Endothelial cell of umbilical vein (primary cell): ENCODE results near the gene MMAA. TPM values are rescaled to one million over a fixed set of nuclear protein-coding genes. Genes with fewer than 3 reads are reported as not detected.
"Not testable (repeated sequence)": the region's sequence is repeated elsewhere in the genome, so short reads cannot be mapped to it uniquely, and the experiment has no call there.

ENCODE experiments used
- BruUV-seq: library from RNA; stranded (reverse); fragments of 400-500 nt; replicated peaks from 2 replicates; lab custom pipeline; 2021; lab: Mats Ljungman, UMichigan
- CTCF ChIA-PET: fragments of 300-600, 350-600 bp; sonication (Branson Sonifier 250); formaldehyde crosslinking; loops from one replicate; lab custom pipeline; 2021; ENCODE audit warnings: antibody characterized with exemption, inconsistent platforms; lab: Charles Lee
- POLR2A ChIA-PET: fragments of 300-600, 350-600 bp; sonication (Branson Sonifier 250); formaldehyde crosslinking; loops from one replicate; lab custom pipeline; 2021; ENCODE audit warnings: antibody characterized with exemption, inconsistent platforms; lab: Charles Lee
- DNase-seq: peaks from one replicate; pipeline ENCODE4 v3.0.0-alpha.2; 2011; ENCODE audit warnings: low read depth, low spot score
- FAIRE-seq: peaks from 2 replicates; lab custom pipeline; 2011; peaks lifted over from hg19 to GRCh38; lab: Jason Lieb, UNC
- H2AFZ ChIP-seq: 2 replicates; pipeline ENCODE4 v1.6.0; 2012; ENCODE audit warnings: low read depth, low read length, control low read depth, inconsistent platforms
- H3K27ac ChIP-seq: 2 replicates; pipeline ENCODE4 v1.5.1; 2011; ENCODE audit warnings: low read depth, mild to moderate bottlenecking, control low read depth, low read length, moderate library complexity; ENCODE audit not compliant: insufficient read depth
- H3K27me3 ChIP-seq, 2 experiments: 2 replicates each; pipeline versions ENCODE4 v1.6.0 to v1.6.1; 2011; ENCODE audit warnings: low read length in 2 of 2, mixed read lengths in 1 of 2; ENCODE audit not compliant: control insufficient read depth in 2 of 2, insufficient read depth in 2 of 2
- H3K36me3 ChIP-seq, 2 experiments: 2 replicates in 1 of 2; 3 replicates in 1 of 2; pipeline ENCODE4 v1.5.1; 2011; ENCODE audit warnings: low read length in 2 of 2, mild to moderate bottlenecking in 1 of 2, moderate library complexity in 1 of 2; ENCODE audit not compliant: control insufficient read depth in 2 of 2, insufficient read depth in 2 of 2; ENCODE audit errors: extremely low read depth in 1 of 2
- H3K4me1 ChIP-seq: 3 replicates; pipeline ENCODE4 v1.5.1; 2011; ENCODE audit warnings: mild to moderate bottlenecking, low read length; ENCODE audit not compliant: control insufficient read depth, insufficient read depth; ENCODE audit errors: extremely low read depth
- H3K4me2 ChIP-seq: 2 replicates; pipeline ENCODE4 v1.6.1; 2011; ENCODE audit warnings: low read length, control low read depth, mixed read lengths; ENCODE audit not compliant: insufficient read depth
- H3K4me3 ChIP-seq, 3 experiments: fragments of 200-600 bp in 1 of 3; sonication (generic), shearing (Covaris generic) in 1 of 3; replicated peaks in 1 of 3; 2 replicates each; pipeline ENCODE4 v1.5.1; 2011 to 2016; ENCODE audit warnings: control low read depth in 3 of 3, low read length in 3 of 3, mild to moderate bottlenecking in 2 of 3, inconsistent platforms in 1 of 3, low read depth in 1 of 3, moderate library complexity in 1 of 3; ENCODE audit not compliant: insufficient read depth in 1 of 3
- H3K79me2 ChIP-seq: 2 replicates; pipeline ENCODE4 v1.6.0; 2012; ENCODE audit warnings: low read length, inconsistent platforms; ENCODE audit not compliant: control insufficient read depth, insufficient read depth
- H3K9ac ChIP-seq: replicated peaks from 2 replicates; pipeline ENCODE3; 2011; ENCODE audit warnings: low read length, control low read depth; ENCODE audit not compliant: insufficient read depth; ENCODE audit errors: extremely low read depth
- H3K9me1 ChIP-seq: replicated peaks from 3 replicates; pipeline ENCODE4 v1.6.0; 2011; ENCODE audit warnings: mild to moderate bottlenecking, low read length; ENCODE audit not compliant: control insufficient read depth, insufficient read depth; ENCODE audit errors: extremely low read depth
- H3K9me3 ChIP-seq: replicated peaks from 2 replicates; pipeline ENCODE4 v1.5.1; 2012; ENCODE audit warnings: low read length, inconsistent platforms; ENCODE audit not compliant: control insufficient read depth, insufficient read depth
- H4K20me1 ChIP-seq: replicated peaks from 2 replicates; pipeline ENCODE3; 2011; ENCODE audit warnings: mild to moderate bottlenecking, low read length; ENCODE audit not compliant: control insufficient read depth, insufficient read depth; ENCODE audit errors: extremely low read depth
- EZH2 ChIP-seq: IDR thresholded peaks from 2 replicates; pipeline ENCODE4 v1.6.1; 2012; ENCODE audit warnings: borderline replicate concordance, low read depth, mild to moderate bottlenecking, moderate library complexity, low read length, inconsistent platforms; ENCODE audit not compliant: severe bottlenecking
- FOS ChIP-seq: IDR thresholded peaks from 2 replicates; pipeline ENCODE4 v1.6.1; 2011; ENCODE audit warnings: mild to moderate bottlenecking, low read length, moderate library complexity, borderline replicate concordance; ENCODE audit not compliant: insufficient read depth
- JUN ChIP-seq: IDR thresholded peaks from 2 replicates; pipeline ENCODE4 v1.6.1; 2011; ENCODE audit warnings: borderline replicate concordance, low read depth; ENCODE audit not compliant: insufficient read length, insufficient read depth
- POLR2A ChIP-seq: IDR thresholded peaks from 2 replicates; pipeline ENCODE4 v1.6.1; 2012; ENCODE audit warnings: low read depth, mild to moderate bottlenecking, control low read depth, low read length
- POLR2AphosphoS5 ChIP-seq: IDR thresholded peaks from 2 replicates; pipeline ENCODE4 v1.6.1; 2012; ENCODE audit warnings: low read depth, mild to moderate bottlenecking, control low read depth, low read length, moderate library complexity; ENCODE audit not compliant: insufficient read depth
- dilution Hi-C: fragments of 300-500 bp; cut with MboI; formaldehyde crosslinking; loops from one replicate; pipeline ENCODE4 v1.15.0; 2019; ENCODE audit warnings: low sequenced_read_pairs; ENCODE audit not compliant: extremely low pct_ligation_motif_present
- intact Hi-C: fragments of 100-400 bp; cut with micrococcal nuclease; formaldehyde crosslinking; loops from one replicate; pipeline ENCODE4 v1.10.0; 2022
- polyA plus RNA-seq, 4 experiments: library from polyadenylated mRNA; depleted of rRNA in 3 of 4; stranded (reverse) in 3 of 4; unstranded in 1 of 4; fragments of >200 nt; gene quantifications; 2 replicates each; pipeline versions ENCODE4 v1.2.1 to v1.2.3, GENCODE V29; 2011 to 2012; ENCODE audit warnings: missing spikeins in 1 of 4
- total RNA-seq: library from RNA; stranded (reverse); gene quantifications from 2 replicates; pipeline ENCODE4 v1.2.3, GENCODE V29; 2021

Gene MMAA
- total and polyA plus RNA-seq, 2 donors (not counting 3 experiments of a cell fraction or from before 2014, with no cell fraction given): 2.2 to 5.1 TPM

DNA sequence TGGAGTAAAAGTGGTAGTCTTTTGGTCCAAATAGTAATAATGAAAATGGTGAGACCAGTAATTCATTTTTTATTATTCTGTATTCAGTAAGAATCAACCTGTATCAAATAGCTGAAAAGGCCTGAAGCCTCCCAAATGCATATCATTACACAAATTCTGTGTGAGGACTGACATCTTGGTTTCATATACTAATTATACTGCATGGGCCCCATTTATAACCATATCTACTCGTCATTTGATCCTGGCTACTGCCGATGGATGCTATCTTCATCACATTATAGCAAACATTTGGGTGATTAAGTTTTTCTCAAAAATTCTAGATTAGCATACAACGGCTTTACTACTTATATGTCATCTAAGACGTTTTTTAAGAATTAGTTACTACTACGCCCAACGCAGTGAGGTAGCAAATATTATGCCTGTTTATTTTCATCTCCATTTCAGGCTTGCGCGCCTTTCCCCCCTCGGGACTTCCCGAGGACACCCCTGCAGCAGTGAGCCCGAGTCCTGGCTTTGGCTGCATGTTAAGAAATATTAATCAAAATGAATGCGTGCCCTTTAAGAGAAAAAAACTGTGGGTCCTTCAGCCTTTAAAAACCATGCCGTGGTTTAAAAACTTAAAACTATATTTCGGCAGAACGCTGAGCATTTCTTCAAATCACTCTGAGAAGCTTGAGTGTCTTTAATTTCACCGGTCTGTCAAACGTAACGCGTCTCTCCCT lies 814 bp upstream of the MMAA start:
- Histone ChIP-seq H2AFZ (peak overlapping the region; percentile 53), H3K36me3 (no peaks in the 10 kb centered on the region), H3K9ac (peak overlapping the region; percentile 98), H3K4me1 (peaks cover 14% of the 10 kb centered on the region), H3K27ac (peak overlapping the region; percentile 98), H3K9me3 (no peaks in the 10 kb centered on the region), H4K20me1 (no peaks in the 10 kb centered on the region), H3K4me3 (peak overlapping the region; percentile 69 to 98 (median 87)), H3K9me1 (no peaks in the 10 kb centered on the region), H3K4me2 (peak overlapping the region; percentile 92), H3K79me2 (no peaks in the 10 kb centered on the region), H3K27me3 (peaks cover 0 to 2% of the 10 kb centered on the region in 2 experiments)
- dilution Hi-C loops: no loop called here
- DNase-seq (no peak), FAIRE-seq (no peak)
- no TSS peak for BruUV-seq
- ChIA-PET CTCF (interaction anchor here (0.7 to 6.5 kb wide), 8 partner anchors 8 to 401 kb away, joined by 3 to 197 read pairs (median 4); no protein-coding TSS in a partner anchor), POLR2A (no interaction called here)
- no peak for TF ChIP-seq FOS
- no peak for TF ChIP-seq JUN
- peak; percentile 40 for TF ChIP-seq POLR2A
- no peak for TF ChIP-seq POLR2AphosphoS5
- intact Hi-C loops: loop anchor here (2.0 to 5.0 kb wide), 5 partner anchors 116 to 1441 kb away; no protein-coding TSS in a partner anchor

DNA sequence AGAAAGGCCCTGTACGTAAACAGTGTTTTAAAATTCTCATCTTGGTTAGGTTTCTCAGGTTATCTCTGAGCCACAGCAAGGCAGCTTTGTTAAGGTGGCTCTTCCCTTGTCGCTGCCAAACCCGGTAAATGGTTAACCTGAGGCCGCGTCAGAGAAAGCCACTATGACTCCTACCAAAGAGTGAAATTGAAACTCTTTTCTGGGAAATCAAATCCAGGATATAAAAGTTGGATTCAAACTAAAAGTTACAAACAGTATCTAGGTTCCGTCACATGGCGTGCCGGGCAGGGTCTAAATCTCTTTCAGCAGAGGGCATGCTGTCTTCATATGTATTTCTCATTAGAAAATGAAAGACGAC lies 433 bp downstream of the MMAA start:
- BruUV-seq: TSS peak; percentile 79
- H3K9me1 ChIP-seq: no peaks in the 10 kb centered on the region
- H3K4me3 ChIP-seq: peak overlapping the region; percentile 87 to 98 (median 91)
- H3K79me2 ChIP-seq: no peaks in the 10 kb centered on the region
- ChIA-PET POLR2A (no interaction called here), CTCF (interaction anchor here (1.1 to 6.5 kb wide), 5 partner anchors 10 to 402 kb away, joined by 3 to 197 read pairs (median 3); no protein-coding TSS in a partner anchor)
- dilution Hi-C loops: no loop called here
- no peak for TF ChIP-seq EZH2
- peak overlapping the region; percentile 98 for H3K4me2 ChIP-seq
- peak overlapping the region; percentile 85 for H2AFZ ChIP-seq
- H3K27ac ChIP-seq: peak overlapping the region; percentile 98
- no peaks in the 10 kb centered on the region for H3K9me3 ChIP-seq
- FAIRE-seq (peak; percentile 15), DNase-seq (no peak)
- intact Hi-C loops: loop anchor here (1.0 to 5.0 kb wide), 9 partner anchors 115 to 1442 kb away; partner anchors contain the start of gene OTUD4
- no peaks in the 10 kb centered on the region for H3K36me3 ChIP-seq
- no peaks in the 10 kb centered on the region for H3K27me3 ChIP-seq
- no peaks in the 10 kb centered on the region for H4K20me1 ChIP-seq
- H3K9ac ChIP-seq: peak overlapping the region; percentile 98
- H3K4me1 ChIP-seq: peaks cover 26% of the 10 kb centered on the region

DNA sequence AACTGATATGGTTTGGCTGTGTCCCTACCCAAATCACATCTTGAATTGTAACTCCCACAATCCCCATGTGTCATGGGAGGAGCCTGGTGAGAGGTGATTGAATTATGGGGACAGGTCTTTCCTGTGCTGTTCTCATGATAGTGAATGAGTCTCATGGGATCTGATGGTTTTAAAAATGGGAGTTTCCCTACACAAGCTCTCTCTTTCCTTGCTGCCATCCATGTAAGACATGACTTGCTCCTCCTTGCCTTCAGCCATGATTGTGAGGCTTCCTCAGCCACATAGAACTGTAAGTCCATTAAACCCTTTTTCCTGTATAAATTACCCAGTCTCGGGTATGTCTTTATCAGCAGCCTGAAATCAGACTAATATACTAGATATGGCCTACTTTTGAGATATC lies 2.9 kb downstream of the MMAA start:
- H3K4me2 ChIP-seq, H3K36me3 ChIP-seq, H3K4me3 ChIP-seq, H3K9ac ChIP-seq, DNase-seq, H3K27ac ChIP-seq, FAIRE-seq, dilution Hi-C loops, H3K79me2 ChIP-seq, H4K20me1 ChIP-seq, H3K9me1 ChIP-seq, H3K27me3 ChIP-seq, POLR2A ChIA-PET, BruUV-seq, H2AFZ ChIP-seq, H3K9me3 ChIP-seq: not testable (repeated sequence)
- intact Hi-C loops: loop anchor here (10.0 kb wide), 1 partner anchor 553 kb away; the partner anchor contains the start of gene LSM6
- CTCF ChIA-PET: interaction anchor here (1.4 to 1.5 kb wide), 2 partner anchors 23 to 274 kb away, joined by 3 read pairs; no protein-coding TSS in a partner anchor
- peaks cover 28% of the 10 kb centered on the region for H3K4me1 ChIP-seq
